ENCODE results near the gene KRTAP10-1. TPM values are rescaled to one million over a fixed set of nuclear protein-coding genes. Genes with fewer than 3 reads are reported as not detected.

KRTAP10-1 gene
- total and polyA plus RNA-seq, 2 of the 13 experiments (the other 11 are each of a cell fraction or from before 2014, with no cell fraction given): not detected

GRCh38 chr21:44576025-44576420 is 36.0 kb upstream of the KRTAP10-1 start:
- H3K4me2 ChIP-seq (ENCODE audit: low read depth, low read length): no peak overlapping the region
- H3K27ac ChIP-seq (ENCODE audit: extremely low read length, insufficient read depth, low read length): no peak overlapping the region
- H3K79me2 ChIP-seq (ENCODE audit: insufficient read depth, low read length): no peaks in the 10 kb centered on the region
- 83% methylated on average over 8 of the region's 10 CpGs for WGBS (ENCODE audit: low lambda C conversion rate)
- H3K27me3 ChIP-seq (ENCODE audit: control insufficient read depth in 1 of 2, insufficient read depth in 2 of 2, low read length in 2 of 2): no peaks in the 10 kb centered on the region
- no peak for ATAC-seq
- H3K9ac ChIP-seq (ENCODE audit: insufficient read depth, low read depth, low read length): no peak overlapping the region
- TF ChIP-seq CTCF (CRISPR knock-in tag; IDR thresholded peaks at IDR 0.05): no peak
- TF ChIP-seq NR2F2 (IDR thresholded peaks at IDR 0.05; ENCODE audit: borderline replicate concordance, low read depth): no peak
- TF ChIP-seq RNF219 (CRISPR knock-in tag; IDR thresholded peaks at IDR 0.05): no peak
- no peak for TF ChIP-seq NFKB2 (CRISPR knock-in tag; IDR thresholded peaks at IDR 0.05; ENCODE audit: borderline replicate concordance)
- TF ChIP-seq ZNF253 (CRISPR knock-in tag; IDR thresholded peaks at IDR 0.05; ENCODE audit: borderline replicate concordance): no peak
- no peak for TF ChIP-seq ZNF839 (CRISPR knock-in tag; IDR thresholded peaks at IDR 0.05; ENCODE audit: borderline replicate concordance)
- TF ChIP-seq ZNF326 (CRISPR knock-in tag; IDR thresholded peaks at IDR 0.05; ENCODE audit: borderline replicate concordance): no peak
- TF ChIP-seq ZNF776 (CRISPR knock-in tag; IDR thresholded peaks at IDR 0.05): no peak
- TF ChIP-seq MAF1 (CRISPR knock-in tag; IDR thresholded peaks at IDR 0.05; ENCODE audit: borderline replicate concordance): no peak
- no peak for TF ChIP-seq ELF3 (CRISPR knock-in tag; IDR thresholded peaks at IDR 0.05)
- TF ChIP-seq CENPBD1 (CRISPR knock-in tag; IDR thresholded peaks at IDR 0.05; ENCODE audit: borderline replicate concordance, low read depth): no peak
- TF ChIP-seq WIZ (CRISPR knock-in tag; IDR thresholded peaks at IDR 0.05): no peak
- no peak for TF ChIP-seq RFX1 (IDR thresholded peaks at IDR 0.05)
- TF ChIP-seq KAT8 (CRISPR knock-in tag; IDR thresholded peaks at IDR 0.05): no peak
- no peak for TF ChIP-seq SOX13 (IDR thresholded peaks at IDR 0.05)
- TF ChIP-seq SOX13 (CRISPR knock-in tag; conservative IDR thresholded peaks at IDR 0.05 in 1 of 2, IDR thresholded peaks at IDR 0.05 in 1 of 2): no peak
- TF ChIP-seq ZNF710 (CRISPR knock-in tag; IDR thresholded peaks at IDR 0.05; ENCODE audit: borderline replicate concordance): no peak
- POLR2A ChIA-PET: no interaction called here
- no peak overlapping the region for H2AFZ ChIP-seq (ENCODE audit: low read length)
- H3K9me3 ChIP-seq (ENCODE audit: low read length): peaks cover 12% of the 10 kb centered on the region
- no peak overlapping the region for H3K4me3 ChIP-seq (replicated peaks in 1 of 3; ENCODE audit: insufficient read depth in 1 of 3, low read depth in 2 of 3, low read length in 3 of 3)
- no peak for DNase-seq (ENCODE audit: low spot score)
- no peak for FAIRE-seq
- BruUV-seq (replicated peaks): no TSS peak
- H4K20me1 ChIP-seq (ENCODE audit: insufficient read depth, low read length): no peaks in the 10 kb centered on the region
- H3K4me1 ChIP-seq (ENCODE audit: insufficient read depth, low read length): peaks cover 32% of the 10 kb centered on the region
- in situ Hi-C loops (cut with HindIII; ENCODE audit: extremely low pct_ligation_motif_present, low pct_unique_long_range_greater_than_20kb): no loop called here
- H3K36me3 ChIP-seq (replicated peaks in 1 of 2; ENCODE audit: control insufficient read depth in 1 of 2, insufficient read depth in 2 of 2, low read length in 2 of 2): no peaks in the 10 kb centered on the region
- intact Hi-C loops (cut with micrococcal nuclease; ENCODE audit: unreplicated experiment): no loop called here
- CTCF ChIA-PET (ENCODE audit: low intra/inter-chr PET ratio, low total read pairs): no interaction called here

Measured in HepG2 (cell line).